SU-DHL-6 (cell line): ENCODE measurements around the gene NANOS3.

Experiments used
- H2AFZ ChIP-seq: fragments of 200-600 bp; sonication (generic); 2 replicates; pipeline ENCODE4 v1.6.1; 2014; ENCODE audit warnings: low read depth, mild to moderate bottlenecking, moderate library complexity, mixed read lengths, antibody characterized with exemption, low read length; ENCODE audit not compliant: severe bottlenecking
- H3F3A ChIP-seq: fragments of 200-600 bp; shearing (Covaris generic); 2 replicates; pipeline ENCODE4 v1.6.0; 2016; ENCODE audit warnings: antibody characterized with exemption, mild to moderate bottlenecking; ENCODE audit not compliant: insufficient read depth
- H3K27ac ChIP-seq: fragments of 200-600 bp; sonication (generic); 2 replicates; pipeline ENCODE4 v1.5.1; 2016; ENCODE audit warnings: low read depth, mild to moderate bottlenecking, low read length, moderate library complexity, mixed read lengths
- H3K27me3 ChIP-seq: fragments of 200-600 bp; sonication (generic), shearing (Covaris generic); 2 replicates; pipeline ENCODE4 v1.6.0; 2014; ENCODE audit warnings: mild to moderate bottlenecking, low read length
- H3K36me3 ChIP-seq: fragments of 200-600 bp; sonication (generic); 2 replicates; pipeline ENCODE4 v1.6.1; 2014; ENCODE audit warnings: mild to moderate bottlenecking, low read length, mixed read lengths
- H3K4me2 ChIP-seq: fragments of 300-600, 200-600 bp; shearing (Covaris generic), sonication (generic); 2 replicates; pipeline ENCODE4 v1.6.0; 2014; ENCODE audit warnings: low read length, low read depth, mild to moderate bottlenecking; ENCODE audit not compliant: poor library complexity, severe bottlenecking
- H3K4me3 ChIP-seq: fragments of 200-600 bp; sonication (generic); 2 replicates; pipeline ENCODE4 v1.5.1; 2014; ENCODE audit warnings: antibody characterized with exemption, low read length, mild to moderate bottlenecking, mixed read lengths; ENCODE audit not compliant: insufficient read depth, poor library complexity, severe bottlenecking
- H3K79me2 ChIP-seq: fragments of 200-600 bp; sonication (generic); 2 replicates; pipeline ENCODE4 v1.6.1; 2014; ENCODE audit warnings: mild to moderate bottlenecking, low read length, moderate library complexity; ENCODE audit not compliant: insufficient read depth
- H3K9ac ChIP-seq: fragments of 200-600 bp; sonication (generic); 2 replicates; pipeline ENCODE4 v1.7.0; 2014; ENCODE audit warnings: mild to moderate bottlenecking, low read length
- H3K9me2 ChIP-seq: fragments of 200-600 bp; sonication (generic); replicated peaks from 2 replicates; pipeline ENCODE4 v1.6.1; 2014; ENCODE audit warnings: low read length; ENCODE audit not compliant: insufficient read depth
- H3K9me3 ChIP-seq: fragments of 200-600 bp; sonication (generic); 2 replicates; pipeline ENCODE4 v1.6.1; 2014; ENCODE audit warnings: low read length, mixed read lengths; ENCODE audit not compliant: insufficient read depth
- H4K20me1 ChIP-seq: fragments of 200-600 bp; sonication (generic); 2 replicates; pipeline ENCODE4 v1.6.1; 2014; ENCODE audit warnings: low read depth, mild to moderate bottlenecking, antibody characterized with exemption, low read length, moderate library complexity, mixed read lengths
- EZH2phosphoT487 ChIP-seq: fragments of 200-600 bp; sonication (generic), shearing (Covaris generic); conservative IDR thresholded peaks from 2 replicates; pipeline ENCODE4 v1.6.1; 2018; ENCODE audit warnings: mild to moderate bottlenecking, antibody characterized with exemption, low read length, moderate library complexity, mixed read lengths
- TF ChIP-seq, protein P1 (sequence below): fragments of 200-600 bp; sonication (generic); IDR thresholded peaks from one replicate; pipeline ENCODE4 v1.5.1; 2017; ENCODE audit warnings: antibody characterized with exemption, mild to moderate bottlenecking, low read length, moderate library complexity; ENCODE audit not compliant: insufficient read depth, poor library complexity, severe bottlenecking

NANOS3 gene

DNA sequence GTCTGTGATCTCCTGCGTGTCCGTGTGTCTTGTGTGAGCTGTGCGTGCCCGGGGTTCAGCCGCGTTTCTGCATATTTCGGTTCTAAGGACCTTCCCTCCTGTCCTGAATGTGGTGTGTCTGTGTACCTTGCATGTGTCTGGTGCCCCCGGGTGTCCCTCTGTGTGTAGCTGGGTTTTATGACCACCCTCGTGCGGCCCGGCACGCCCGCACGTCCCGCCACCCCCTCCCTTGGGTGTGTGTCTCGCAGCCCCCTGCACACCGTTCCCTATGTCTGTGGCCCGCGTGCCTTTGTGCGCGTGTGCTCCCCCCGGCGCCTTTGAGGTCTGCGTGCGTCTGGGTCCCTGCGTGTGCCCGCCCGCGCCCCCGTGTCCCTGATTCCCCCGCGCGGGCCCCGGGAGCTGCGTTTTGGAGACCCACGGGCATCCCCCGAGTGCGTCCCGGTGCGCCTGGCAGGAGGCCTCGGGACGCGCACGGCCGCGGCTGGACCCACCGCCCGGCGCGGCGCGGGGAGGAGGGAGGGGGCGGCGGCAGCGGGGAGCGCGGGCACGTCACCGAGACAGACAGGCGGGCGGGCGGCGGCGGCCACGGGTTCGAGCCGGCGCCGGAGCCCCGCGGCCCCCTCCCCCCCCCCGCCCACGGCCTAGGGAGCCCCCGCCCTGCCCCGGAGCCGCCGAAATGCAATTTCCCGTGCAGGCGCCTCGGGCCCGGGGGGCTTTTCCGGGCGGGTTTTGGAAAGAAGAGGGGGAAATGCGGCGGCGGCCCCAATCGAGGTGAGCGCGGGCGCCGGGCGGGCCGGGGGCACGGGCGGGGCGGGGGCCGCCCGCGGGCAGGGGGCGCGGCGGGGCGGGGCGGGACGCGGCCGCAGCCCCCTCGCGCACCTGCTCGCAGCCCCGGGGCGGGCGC lies 12.0 kb upstream of the NANOS3 start:
- H4K20me1 ChIP-seq, result no peaks in the 10 kb centered on the region
- H2AFZ ChIP-seq, result no peak overlapping the region
- H3K9me3 ChIP-seq, result no peaks in the 10 kb centered on the region
- H3K36me3 ChIP-seq, result no peaks in the 10 kb centered on the region
- H3F3A ChIP-seq, result no peaks in the 10 kb centered on the region
- TF ChIP-seq, protein P1, sequence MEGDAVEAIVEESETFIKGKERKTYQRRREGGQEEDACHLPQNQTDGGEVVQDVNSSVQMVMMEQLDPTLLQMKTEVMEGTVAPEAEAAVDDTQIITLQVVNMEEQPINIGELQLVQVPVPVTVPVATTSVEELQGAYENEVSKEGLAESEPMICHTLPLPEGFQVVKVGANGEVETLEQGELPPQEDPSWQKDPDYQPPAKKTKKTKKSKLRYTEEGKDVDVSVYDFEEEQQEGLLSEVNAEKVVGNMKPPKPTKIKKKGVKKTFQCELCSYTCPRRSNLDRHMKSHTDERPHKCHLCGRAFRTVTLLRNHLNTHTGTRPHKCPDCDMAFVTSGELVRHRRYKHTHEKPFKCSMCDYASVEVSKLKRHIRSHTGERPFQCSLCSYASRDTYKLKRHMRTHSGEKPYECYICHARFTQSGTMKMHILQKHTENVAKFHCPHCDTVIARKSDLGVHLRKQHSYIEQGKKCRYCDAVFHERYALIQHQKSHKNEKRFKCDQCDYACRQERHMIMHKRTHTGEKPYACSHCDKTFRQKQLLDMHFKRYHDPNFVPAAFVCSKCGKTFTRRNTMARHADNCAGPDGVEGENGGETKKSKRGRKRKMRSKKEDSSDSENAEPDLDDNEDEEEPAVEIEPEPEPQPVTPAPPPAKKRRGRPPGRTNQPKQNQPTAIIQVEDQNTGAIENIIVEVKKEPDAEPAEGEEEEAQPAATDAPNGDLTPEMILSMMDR, result no peak
- TF ChIP-seq EZH2phosphoT487, result no peak
- no peaks in the 10 kb centered on the region for H3K27me3 ChIP-seq
- H3K4me2 ChIP-seq, result no peak overlapping the region
- H3K79me2 ChIP-seq, result no peaks in the 10 kb centered on the region
- H3K27ac ChIP-seq, result no peak overlapping the region
- no peak overlapping the region for H3K9ac ChIP-seq
- H3K4me3 ChIP-seq, result no peak overlapping the region
- H3K9me2 ChIP-seq, result no peaks in the 10 kb centered on the region

DNA sequence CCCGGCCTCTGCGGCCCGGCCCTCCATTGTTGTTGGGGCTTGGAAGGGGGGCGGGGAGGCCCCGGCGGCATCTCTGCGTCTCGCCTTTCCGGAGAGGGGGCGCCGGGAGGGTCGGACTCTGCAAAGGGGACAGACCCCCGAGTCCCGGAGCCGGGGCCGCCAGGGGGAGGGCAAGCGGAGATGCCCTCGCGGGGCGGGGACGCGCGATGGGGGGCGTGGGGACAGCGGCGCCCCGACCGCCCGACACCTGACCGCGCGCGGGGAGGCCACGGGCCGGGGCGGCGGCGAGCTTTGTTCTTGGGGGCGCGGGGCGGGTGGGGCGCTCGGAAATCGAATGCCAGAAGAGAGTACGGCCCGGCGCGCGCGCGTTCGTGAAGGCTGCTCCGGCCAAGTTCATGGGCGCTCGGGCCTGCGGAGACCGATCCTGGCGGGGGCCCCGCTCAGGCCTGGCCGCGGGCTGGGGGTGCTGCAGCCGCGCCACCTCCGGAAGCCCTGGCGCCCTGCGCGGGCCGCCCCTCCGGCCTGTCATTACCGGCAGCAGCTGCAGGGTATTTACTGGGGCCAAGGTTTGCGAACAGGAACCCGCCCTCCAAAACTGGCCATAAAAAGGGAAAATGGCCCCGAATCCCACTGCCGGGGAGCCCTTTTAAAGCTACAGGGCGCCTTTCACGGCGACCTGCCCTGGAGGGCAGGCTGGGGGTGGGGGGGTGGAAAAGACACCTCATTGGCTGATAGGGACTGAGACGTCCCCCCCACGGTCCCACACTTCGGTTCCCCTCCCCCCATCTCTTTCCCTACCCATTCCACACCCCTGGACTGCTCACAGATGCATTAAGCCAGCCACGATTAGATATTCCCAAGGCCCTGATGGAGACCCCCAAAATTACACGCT lies 11.1 kb upstream of the NANOS3 start:
- no peak overlapping the region for H3K4me3 ChIP-seq
- H3K27ac ChIP-seq, result no peak overlapping the region
- H2AFZ ChIP-seq, result no peak overlapping the region
- H3K27me3 ChIP-seq, result no peaks in the 10 kb centered on the region
- H3F3A ChIP-seq, result no peaks in the 10 kb centered on the region
- no peaks in the 10 kb centered on the region for H4K20me1 ChIP-seq
- H3K79me2 ChIP-seq, result no peaks in the 10 kb centered on the region
- H3K9me2 ChIP-seq, result no peaks in the 10 kb centered on the region
- H3K4me2 ChIP-seq, result no peak overlapping the region
- H3K9me3 ChIP-seq, result no peaks in the 10 kb centered on the region
- H3K9ac ChIP-seq, result no peak overlapping the region
- no peak for TF ChIP-seq EZH2phosphoT487
- TF ChIP-seq, protein P1, result no peak
- H3K36me3 ChIP-seq, result no peaks in the 10 kb centered on the region

DNA sequence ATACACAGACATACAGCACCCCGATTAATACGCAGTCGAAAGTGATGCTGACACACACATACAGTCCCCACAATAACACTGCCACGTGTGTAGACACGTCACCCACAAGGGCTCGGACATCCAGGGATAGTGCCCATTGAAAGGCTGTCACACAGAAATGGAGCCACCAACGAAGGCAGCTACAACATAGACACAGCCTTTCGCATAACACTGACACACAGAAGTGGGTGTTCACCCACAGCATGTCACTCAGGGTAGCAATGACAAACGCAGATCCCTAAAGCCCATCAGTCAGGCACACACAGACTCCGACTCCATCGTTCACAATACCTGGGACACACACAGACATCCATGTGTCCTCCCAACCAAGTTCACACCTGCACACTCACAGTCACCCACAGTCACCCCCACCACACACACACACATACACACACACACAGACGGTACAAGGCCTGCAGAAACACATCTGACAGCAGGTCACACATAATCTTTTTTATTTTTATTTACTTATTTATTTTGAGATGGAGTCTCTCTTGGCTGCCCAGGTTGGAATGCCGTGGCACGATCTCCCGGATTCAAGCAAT lies 10.4 kb upstream of the NANOS3 start:
- Histone ChIP-seq H3K36me3 (no peaks in the 10 kb centered on the region), H3K79me2 (no peaks in the 10 kb centered on the region), H3K9me3 (no peaks in the 10 kb centered on the region), H4K20me1 (no peaks in the 10 kb centered on the region), H3K9ac (no peak overlapping the region), H3K27me3 (no peaks in the 10 kb centered on the region), H3K4me2 (no peak overlapping the region), H2AFZ (no peak overlapping the region), H3F3A (no peaks in the 10 kb centered on the region), H3K27ac (no peak overlapping the region), H3K4me3 (no peak overlapping the region), H3K9me2 (no peaks in the 10 kb centered on the region)
- no peak for TF ChIP-seq EZH2phosphoT487
- TF ChIP-seq, protein P1, result no peak
